Fibroblast of lung (primary cell): ENCODE data around the gene TAC3. TPM values are rescaled to one million over a fixed set of nuclear protein-coding genes. Genes with fewer than 3 reads are reported as not detected.
"Not testable (repeated sequence)": the region's sequence is repeated elsewhere in the genome, so short reads cannot be mapped to it uniquely, and the experiment has no call there.

ENCODE experiments used
- DNase-seq, 2 donors: peaks; one replicate each; pipeline versions ENCODE4 v3.0.0 to v3.0.0-alpha.2; 2010; ENCODE audit warnings: low read depth in 2 of 2
- H2AFZ ChIP-seq: 2 replicates; pipeline ENCODE4 v1.5.1; 2012; ENCODE audit warnings: low read length, control low read depth, inconsistent platforms
- H3K27ac ChIP-seq: 2 replicates; pipeline ENCODE4 v1.5.1; 2011; ENCODE audit warnings: low read length, control low read depth; ENCODE audit not compliant: insufficient read depth
- H3K27me3 ChIP-seq: 2 replicates; pipeline ENCODE4 v1.5.1; 2011; ENCODE audit warnings: mild to moderate bottlenecking, low read length; ENCODE audit not compliant: control insufficient read depth, insufficient read depth
- H3K36me3 ChIP-seq: 2 replicates; pipeline ENCODE4 v1.5.1; 2011; ENCODE audit warnings: low read length; ENCODE audit not compliant: control insufficient read depth, insufficient read depth
- H3K4me1 ChIP-seq: 2 replicates; pipeline ENCODE4 v1.5.1; 2011; ENCODE audit warnings: low read length; ENCODE audit not compliant: control insufficient read depth, insufficient read depth; ENCODE audit errors: extremely low read depth
- H3K4me2 ChIP-seq: 2 replicates; pipeline ENCODE4 v1.5.1; 2011; ENCODE audit warnings: low read length, control low read depth; ENCODE audit not compliant: insufficient read depth; ENCODE audit errors: extremely low read depth
- H3K4me3 ChIP-seq, 4 experiments: fragments of 200-600 bp in 1 of 4; sonication (generic) in 1 of 4; replicated peaks in 1 of 4; 2 replicates each; pipeline ENCODE4 v1.5.1; 2011 to 2016; ENCODE audit warnings: low read length in 4 of 4, low read depth in 3 of 4, mild to moderate bottlenecking in 3 of 4, control low read depth in 2 of 4, inconsistent platforms in 1 of 4, mixed read lengths in 1 of 4; ENCODE audit not compliant: insufficient read depth in 1 of 4; ENCODE audit errors: control extremely low read depth in 1 of 4
- H3K79me2 ChIP-seq: 2 replicates; pipeline ENCODE4 v1.5.1; 2012; ENCODE audit warnings: mild to moderate bottlenecking, low read length, inconsistent platforms; ENCODE audit not compliant: control insufficient read depth, insufficient read depth
- H3K9ac ChIP-seq: 2 replicates; pipeline ENCODE4 v1.5.1; 2011; ENCODE audit warnings: mild to moderate bottlenecking, low read length, control low read depth; ENCODE audit not compliant: insufficient read depth
- H3K9me3 ChIP-seq: 2 replicates; pipeline ENCODE4 v1.5.1; 2012; ENCODE audit warnings: low read depth, low read length; ENCODE audit not compliant: control insufficient read depth, insufficient read depth
- H4K20me1 ChIP-seq: 2 replicates; pipeline ENCODE4 v1.5.1; 2011; ENCODE audit warnings: low read length; ENCODE audit not compliant: control insufficient read depth, insufficient read depth; ENCODE audit errors: extremely low read depth
- CTCF ChIP-seq, 2 donors: IDR thresholded peaks in 1 of 2; conservative IDR thresholded peaks in 1 of 2; 1 replicate in 1 of 2; 2 replicates in 1 of 2; pipeline ENCODE4 v1.5.1; 2011 to 2012; ENCODE audit warnings: low read length in 2 of 2, control low read depth in 1 of 2, inconsistent platforms in 1 of 2, low read depth in 1 of 2, mild to moderate bottlenecking in 1 of 2
- EZH2 ChIP-seq: IDR thresholded peaks from 2 replicates; pipeline ENCODE4 v1.5.1; 2012; ENCODE audit warnings: low read length, control low read depth, mild to moderate bottlenecking; ENCODE audit errors: missing control alignments
- polyA plus RNA-seq, 2 donors: library from polyadenylated mRNA; depleted of rRNA in 1 of 2; stranded (reverse) in 1 of 2; unstranded in 1 of 2; fragments of >200 nt; gene quantifications; 2 replicates each; pipeline ENCODE4 v1.2.1, GENCODE V29; 2011 to 2012; ENCODE audit warnings: missing spikeins in 1 of 2
- total RNA-seq: library from RNA; depleted of rRNA; stranded (reverse); fragments of >200 nt; gene quantifications from 2 replicates; pipeline ENCODE4 v1.2.1, GENCODE V29; 2014

Gene TAC3
- total and polyA plus RNA-seq, 2 donors (not counting 1 experiment from before 2014, with no cell fraction given): 0.17 to 0.36 TPM

DNA sequence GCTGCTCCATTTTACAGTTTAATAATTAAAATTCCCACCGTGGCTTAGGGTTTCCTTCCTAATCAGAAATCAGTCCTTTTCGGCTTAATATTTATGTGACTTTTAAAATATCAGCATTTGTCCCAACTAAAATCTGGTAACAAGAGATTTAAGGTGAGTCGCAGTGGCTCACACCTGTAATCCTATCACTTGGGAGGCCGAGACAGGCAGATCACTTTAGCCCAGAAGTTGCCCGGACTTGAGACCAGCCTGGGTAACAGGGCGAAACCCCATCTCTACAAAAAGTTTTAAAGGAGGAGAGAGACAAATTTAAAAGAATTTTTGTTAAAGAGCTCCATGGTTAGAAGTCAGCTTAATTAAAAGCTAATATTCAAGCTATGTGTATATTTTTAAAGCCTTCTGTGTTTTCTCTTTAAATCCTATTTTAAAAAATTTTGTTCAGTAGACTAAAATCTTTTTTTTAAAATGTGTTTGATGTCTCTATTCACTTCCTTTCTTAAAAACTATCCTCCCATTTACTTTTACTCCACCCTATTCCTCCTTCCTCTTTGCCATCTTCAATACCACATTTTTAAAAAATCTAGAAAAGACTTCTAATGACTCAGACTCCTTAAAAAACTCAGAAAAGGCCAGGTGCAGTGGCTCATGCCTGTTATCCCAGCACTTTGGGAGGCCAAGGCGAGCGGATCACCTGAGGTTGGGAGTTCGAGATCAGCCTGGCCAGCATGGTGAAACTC is 3.8 kb upstream of the TAC3 start:
- Histone ChIP-seq H3K79me2 (no peaks in the 10 kb centered on the region), H4K20me1 (no peaks in the 10 kb centered on the region), H3K4me3 (no peak overlapping the region), H3K9ac (no peak overlapping the region), H3K9me3 (no peaks in the 10 kb centered on the region), H3K4me1 (no peaks in the 10 kb centered on the region), H3K27me3 (peaks cover 14% of the 10 kb centered on the region), H3K27ac (no peak overlapping the region), H2AFZ (no peak overlapping the region), H3K36me3 (no peaks in the 10 kb centered on the region), H3K4me2 (no peak overlapping the region)
- DNase-seq: no peak
- TF ChIP-seq CTCF (conservative IDR thresholded peaks at IDR 0.05 in 1 of 2, IDR thresholded peaks at IDR 0.05 in 1 of 2; ENCODE audit: low read depth in 1 of 2, low read length in 2 of 2): no peak
- TF ChIP-seq EZH2: no peak

DNA sequence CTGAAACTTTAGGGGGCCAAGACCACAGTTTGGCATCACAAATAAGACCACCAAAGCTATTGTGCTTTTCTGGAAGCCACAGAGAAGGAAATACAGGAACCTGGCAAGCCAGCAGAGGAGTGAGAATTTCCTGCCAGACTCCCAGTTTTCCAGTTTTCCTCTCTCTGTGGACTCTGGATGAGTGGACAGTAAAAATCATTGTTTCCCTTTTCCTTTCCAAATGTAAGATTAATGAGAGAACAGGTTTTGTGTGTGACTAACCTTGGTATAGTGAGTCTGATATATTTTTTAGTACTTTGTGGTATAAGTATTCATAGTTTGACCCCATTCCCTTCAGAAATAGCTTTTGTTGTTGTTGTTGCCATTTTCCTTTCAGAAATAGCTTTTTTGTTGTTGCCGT is 2.6 kb upstream of the TAC3 start:
- Histone ChIP-seq H3K27ac (no peak overlapping the region), H2AFZ (no peak overlapping the region)
- DNase-seq: no peak

GRCh38 chr12:57018353-57018752 is 2.0 kb upstream of the TAC3 start:
- H3K36me3 ChIP-seq, H3K27ac ChIP-seq, H3K4me2 ChIP-seq, H3K4me1 ChIP-seq, H3K4me3 ChIP-seq, H3K79me2 ChIP-seq, H3K9ac ChIP-seq, H4K20me1 ChIP-seq, DNase-seq, H3K9me3 ChIP-seq, H2AFZ ChIP-seq: not testable (repeated sequence)
- peaks cover 27% of the 10 kb centered on the region for H3K27me3 ChIP-seq

More for the DNA sequence above, 2.6 kb upstream of the TAC3 start:
- H3K27me3 ChIP-seq: peaks cover 21% of the 10 kb centered on the region
- no peaks in the 10 kb centered on the region for H3K36me3 ChIP-seq
- no peak for TF ChIP-seq CTCF (conservative IDR thresholded peaks at IDR 0.05 in 1 of 2, IDR thresholded peaks at IDR 0.05 in 1 of 2; ENCODE audit: low read depth in 1 of 2, low read length in 2 of 2)
- no peak for TF ChIP-seq EZH2
- no peak overlapping the region for H3K4me3 ChIP-seq
- H3K79me2 ChIP-seq: no peaks in the 10 kb centered on the region
- H4K20me1 ChIP-seq: no peaks in the 10 kb centered on the region
- H3K4me2 ChIP-seq: no peak overlapping the region
- no peaks in the 10 kb centered on the region for H3K4me1 ChIP-seq
- no peak overlapping the region for H3K9ac ChIP-seq
- H3K9me3 ChIP-seq: no peaks in the 10 kb centered on the region
